Suprapubic skin (tissue), 3 donors: ENCODE data around the gene ATG16L2.

Experiments
- EP300 ChIP-seq: sonication (generic); formaldehyde crosslinking; IDR thresholded peaks from one replicate; pipeline ENCODE4 v1.6.1; 2017; ENCODE audit warnings: antibody characterized with exemption
- POLR2A ChIP-seq, 2 donors: fragments of 450-650 bp; IDR thresholded peaks; one replicate each; pipeline ENCODE4 v1.6.1; 2017; ENCODE audit warnings: antibody characterized with exemption in 2 of 2, mild to moderate bottlenecking in 2 of 2, moderate library complexity in 2 of 2
- TF ChIP-seq, protein P1 (sequence below), 2 donors: fragments of 200-600 bp in 1 of 2; fragments of 450-650 bp in 1 of 2; sonication (generic) in 1 of 2; IDR thresholded peaks; one replicate each; pipeline ENCODE4 v1.5.1; 2016 to 2019; ENCODE audit warnings: antibody characterized with exemption in 2 of 2, mild to moderate bottlenecking in 1 of 2, moderate library complexity in 1 of 2

DNA sequence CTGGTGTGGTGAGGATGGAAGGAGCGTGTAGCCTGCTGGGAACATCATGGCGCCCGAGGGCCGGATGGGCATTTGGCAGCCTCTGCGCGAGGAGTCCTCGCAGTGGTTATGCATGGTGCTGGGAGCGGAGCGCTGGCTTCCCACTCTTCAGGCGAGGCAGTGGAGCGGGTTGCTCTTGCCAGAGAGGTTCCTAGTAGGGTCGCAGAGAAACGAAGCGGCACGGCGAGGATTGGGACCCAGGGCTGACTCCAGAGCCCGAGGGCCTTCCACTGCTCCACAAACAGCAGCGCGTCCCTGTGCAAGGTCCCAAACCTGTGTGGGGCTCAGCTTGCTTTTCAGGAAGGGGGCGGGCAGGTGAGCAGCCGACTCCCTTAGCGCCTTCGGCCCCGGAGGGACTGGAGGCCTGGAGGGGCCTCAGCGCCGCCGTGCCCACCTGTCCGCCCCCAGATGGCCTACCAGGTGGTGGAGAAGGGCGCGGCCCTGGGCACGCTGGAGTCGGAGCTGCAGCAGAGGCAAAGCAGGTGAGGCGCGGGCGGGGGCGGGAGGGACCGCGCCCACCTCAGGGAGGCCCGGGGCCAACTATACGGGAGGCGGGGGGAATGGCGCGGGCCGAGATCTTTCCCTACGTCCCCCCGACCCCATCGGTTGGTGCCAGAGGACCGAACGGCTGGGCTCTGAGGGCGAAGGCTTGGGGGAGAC is 7.2 kb downstream of the ATG16L2 start:
- no peak for TF ChIP-seq POLR2A (IDR thresholded peaks at IDR 0.05)
- TF ChIP-seq, protein P1, sequence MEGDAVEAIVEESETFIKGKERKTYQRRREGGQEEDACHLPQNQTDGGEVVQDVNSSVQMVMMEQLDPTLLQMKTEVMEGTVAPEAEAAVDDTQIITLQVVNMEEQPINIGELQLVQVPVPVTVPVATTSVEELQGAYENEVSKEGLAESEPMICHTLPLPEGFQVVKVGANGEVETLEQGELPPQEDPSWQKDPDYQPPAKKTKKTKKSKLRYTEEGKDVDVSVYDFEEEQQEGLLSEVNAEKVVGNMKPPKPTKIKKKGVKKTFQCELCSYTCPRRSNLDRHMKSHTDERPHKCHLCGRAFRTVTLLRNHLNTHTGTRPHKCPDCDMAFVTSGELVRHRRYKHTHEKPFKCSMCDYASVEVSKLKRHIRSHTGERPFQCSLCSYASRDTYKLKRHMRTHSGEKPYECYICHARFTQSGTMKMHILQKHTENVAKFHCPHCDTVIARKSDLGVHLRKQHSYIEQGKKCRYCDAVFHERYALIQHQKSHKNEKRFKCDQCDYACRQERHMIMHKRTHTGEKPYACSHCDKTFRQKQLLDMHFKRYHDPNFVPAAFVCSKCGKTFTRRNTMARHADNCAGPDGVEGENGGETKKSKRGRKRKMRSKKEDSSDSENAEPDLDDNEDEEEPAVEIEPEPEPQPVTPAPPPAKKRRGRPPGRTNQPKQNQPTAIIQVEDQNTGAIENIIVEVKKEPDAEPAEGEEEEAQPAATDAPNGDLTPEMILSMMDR (IDR thresholded peaks at IDR 0.05) = no peak
- no peak for TF ChIP-seq EP300
